ENCODE data around the gene FRMD5. TPM values are rescaled to one million over a fixed set of nuclear protein-coding genes. Genes with fewer than 3 reads are reported as not detected.

Gene FRMD5
- total RNA-seq, 1 donor from 2014 or later = 43.8 TPM

DNA sequence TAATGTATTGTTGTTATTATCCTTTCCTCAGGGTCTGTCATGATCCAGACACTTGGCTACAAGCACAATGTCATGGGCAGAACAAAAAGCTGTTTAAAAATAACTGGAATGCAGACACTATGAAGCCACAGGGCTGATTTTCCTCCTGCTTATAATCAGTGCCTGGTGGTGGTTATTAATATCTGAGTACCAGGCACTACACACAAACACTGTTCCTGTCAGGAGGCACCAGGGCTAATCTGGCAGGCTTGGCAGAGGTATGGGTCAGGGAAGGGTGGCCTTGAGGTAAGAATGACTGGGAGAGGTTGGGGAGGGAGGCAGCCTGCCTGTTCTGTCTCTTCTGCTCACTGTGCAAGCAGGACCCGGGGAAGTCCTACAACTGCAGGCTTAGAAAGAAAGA is 301.1 kb downstream of the FRMD5 start:
- Mint-ChIP-seq H3K36me3 (ENCODE audit: unreplicated experiment) (peaks cover 10% of the 10 kb centered on the region), H3K4me3 (ENCODE audit: unreplicated experiment) (no peak overlapping the region), H3K27me3 (ENCODE audit: unreplicated experiment) (peaks cover 8% of the 10 kb centered on the region), H3K4me1 (ENCODE audit: low read depth, unreplicated experiment) (no peaks in the 10 kb centered on the region), H3K27ac (ENCODE audit: unreplicated experiment) (no peak overlapping the region), H3K9me3 (ENCODE audit: unreplicated experiment) (peaks cover 9% of the 10 kb centered on the region)
- TF ChIP-seq, protein P1, sequence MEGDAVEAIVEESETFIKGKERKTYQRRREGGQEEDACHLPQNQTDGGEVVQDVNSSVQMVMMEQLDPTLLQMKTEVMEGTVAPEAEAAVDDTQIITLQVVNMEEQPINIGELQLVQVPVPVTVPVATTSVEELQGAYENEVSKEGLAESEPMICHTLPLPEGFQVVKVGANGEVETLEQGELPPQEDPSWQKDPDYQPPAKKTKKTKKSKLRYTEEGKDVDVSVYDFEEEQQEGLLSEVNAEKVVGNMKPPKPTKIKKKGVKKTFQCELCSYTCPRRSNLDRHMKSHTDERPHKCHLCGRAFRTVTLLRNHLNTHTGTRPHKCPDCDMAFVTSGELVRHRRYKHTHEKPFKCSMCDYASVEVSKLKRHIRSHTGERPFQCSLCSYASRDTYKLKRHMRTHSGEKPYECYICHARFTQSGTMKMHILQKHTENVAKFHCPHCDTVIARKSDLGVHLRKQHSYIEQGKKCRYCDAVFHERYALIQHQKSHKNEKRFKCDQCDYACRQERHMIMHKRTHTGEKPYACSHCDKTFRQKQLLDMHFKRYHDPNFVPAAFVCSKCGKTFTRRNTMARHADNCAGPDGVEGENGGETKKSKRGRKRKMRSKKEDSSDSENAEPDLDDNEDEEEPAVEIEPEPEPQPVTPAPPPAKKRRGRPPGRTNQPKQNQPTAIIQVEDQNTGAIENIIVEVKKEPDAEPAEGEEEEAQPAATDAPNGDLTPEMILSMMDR (IDR thresholded peaks at IDR 0.05; ENCODE audit: partially characterized antibody, unreplicated experiment) = no peak
- no peak for DNase-seq

DNA sequence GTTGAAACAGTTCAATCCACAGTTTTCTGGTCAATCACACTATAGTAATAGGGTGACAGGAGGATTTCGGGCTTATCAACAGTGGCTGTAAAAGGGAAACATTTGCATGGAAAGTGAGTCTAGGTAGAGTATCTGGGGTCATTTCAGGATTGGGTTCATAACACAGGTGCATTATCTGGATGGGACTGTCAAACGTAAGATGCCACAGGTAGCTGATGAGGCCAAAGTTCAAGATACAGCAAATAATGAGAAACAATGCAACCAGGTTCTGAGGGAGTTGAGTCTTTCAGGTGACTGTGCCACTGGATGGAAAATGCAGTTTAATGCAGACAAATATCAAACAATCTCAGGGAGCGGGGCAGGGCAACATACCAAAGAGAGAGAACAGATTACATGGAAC is 306.0 kb downstream of the FRMD5 start:
- Mint-ChIP-seq H3K36me3 (ENCODE audit: unreplicated experiment) (peaks cover 7% of the 10 kb centered on the region), H3K4me1 (ENCODE audit: low read depth, unreplicated experiment) (no peaks in the 10 kb centered on the region), H3K4me3 (ENCODE audit: unreplicated experiment) (no peak overlapping the region), H3K9me3 (ENCODE audit: unreplicated experiment) (peaks cover 5% of the 10 kb centered on the region), H3K27me3 (ENCODE audit: unreplicated experiment) (peaks cover 5% of the 10 kb centered on the region), H3K27ac (ENCODE audit: unreplicated experiment) (no peak overlapping the region)
- no peak for DNase-seq
- TF ChIP-seq, protein P1 (IDR thresholded peaks at IDR 0.05; ENCODE audit: partially characterized antibody, unreplicated experiment) = no peak

DNA sequence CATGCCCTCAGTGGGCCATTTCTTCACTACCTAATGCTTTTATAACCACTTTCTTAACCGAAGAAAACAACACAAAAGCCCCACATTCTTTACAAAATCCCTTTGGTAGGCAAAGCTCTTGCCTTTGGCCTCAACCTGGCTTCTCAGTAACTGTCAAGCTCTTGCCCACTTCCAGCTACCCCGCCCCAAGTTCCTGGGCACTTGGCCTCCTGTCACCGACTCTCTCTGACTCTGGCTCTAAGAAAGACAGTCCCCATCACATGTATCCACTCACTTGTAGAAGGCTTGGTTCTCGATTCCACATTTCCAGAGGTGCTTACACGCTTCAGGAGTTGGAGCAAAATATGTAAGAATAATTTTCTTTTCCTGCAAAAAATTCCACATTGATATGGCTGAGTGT is 307.2 kb downstream of the FRMD5 start:
- DNase-seq = no peak
- TF ChIP-seq, protein P1 (IDR thresholded peaks at IDR 0.05; ENCODE audit: partially characterized antibody, unreplicated experiment) = no peak
- Mint-ChIP-seq H3K27me3 (ENCODE audit: unreplicated experiment) (peaks cover 3% of the 10 kb centered on the region), H3K4me3 (ENCODE audit: unreplicated experiment) (no peak overlapping the region), H3K36me3 (ENCODE audit: unreplicated experiment) (peaks cover 7% of the 10 kb centered on the region), H3K27ac (ENCODE audit: unreplicated experiment) (no peak overlapping the region), H3K4me1 (ENCODE audit: low read depth, unreplicated experiment) (no peaks in the 10 kb centered on the region), H3K9me3 (ENCODE audit: unreplicated experiment) (peaks cover 3% of the 10 kb centered on the region)

DNA sequence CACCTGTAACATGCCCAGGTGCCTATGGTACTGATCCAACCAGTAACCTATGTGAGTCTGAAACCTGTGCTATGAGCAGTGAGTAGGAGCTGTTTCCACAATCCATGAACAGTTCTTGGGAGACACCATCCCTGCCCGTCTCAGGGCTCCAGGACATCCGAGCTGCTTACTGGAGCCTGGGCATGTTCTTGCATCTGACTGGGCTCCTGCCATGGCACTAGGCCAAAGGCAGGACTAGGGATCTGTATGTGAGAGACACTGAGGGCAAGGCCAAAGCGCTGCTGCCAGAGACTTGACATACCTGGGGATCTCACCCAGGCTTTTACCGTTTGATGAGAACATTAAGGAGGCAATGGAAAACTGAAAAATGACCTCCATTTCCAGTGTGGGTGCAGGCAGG is 308.5 kb downstream of the FRMD5 start:
- H3K27ac Mint-ChIP-seq (ENCODE audit: unreplicated experiment) = no peak overlapping the region
- peaks cover 3% of the 10 kb centered on the region for H3K9me3 Mint-ChIP-seq (ENCODE audit: unreplicated experiment)
- TF ChIP-seq, protein P1 (IDR thresholded peaks at IDR 0.05; ENCODE audit: partially characterized antibody, unreplicated experiment) = no peak
- peaks cover 3% of the 10 kb centered on the region for H3K27me3 Mint-ChIP-seq (ENCODE audit: unreplicated experiment)
- no peaks in the 10 kb centered on the region for H3K4me1 Mint-ChIP-seq (ENCODE audit: low read depth, unreplicated experiment)
- no peak for DNase-seq
- peaks cover 7% of the 10 kb centered on the region for H3K36me3 Mint-ChIP-seq (ENCODE audit: unreplicated experiment)
- no peak overlapping the region for H3K4me3 Mint-ChIP-seq (ENCODE audit: unreplicated experiment)

DNA sequence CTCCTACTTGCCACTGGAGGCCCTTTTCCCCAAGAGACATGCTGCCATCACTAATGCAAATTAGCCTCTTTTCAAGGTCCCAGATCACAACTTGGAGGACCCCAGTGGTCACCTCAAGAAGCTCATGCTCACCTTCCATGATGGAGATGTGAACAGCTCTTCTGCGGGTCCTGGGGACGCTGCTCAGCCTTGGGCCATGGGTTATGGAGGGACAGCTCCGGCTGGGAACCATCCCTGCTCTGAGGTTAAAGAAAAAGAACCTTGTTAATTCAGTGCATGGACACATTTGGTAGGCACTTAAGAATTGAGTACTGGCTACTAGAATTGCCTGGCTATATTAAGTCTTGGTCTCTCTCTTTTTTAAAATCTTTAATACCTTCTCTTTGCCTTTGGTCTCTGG is 311.5 kb downstream of the FRMD5 start:
- Mint-ChIP-seq H3K27me3 (ENCODE audit: unreplicated experiment) (no peaks in the 10 kb centered on the region), H3K4me1 (ENCODE audit: low read depth, unreplicated experiment) (no peaks in the 10 kb centered on the region), H3K4me3 (ENCODE audit: unreplicated experiment) (no peak overlapping the region), H3K27ac (ENCODE audit: unreplicated experiment) (no peak overlapping the region), H3K9me3 (ENCODE audit: unreplicated experiment) (peaks cover under 1% of the 10 kb centered on the region), H3K36me3 (ENCODE audit: unreplicated experiment) (peaks cover 7% of the 10 kb centered on the region)
- TF ChIP-seq, protein P1 (IDR thresholded peaks at IDR 0.05; ENCODE audit: partially characterized antibody, unreplicated experiment) = no peak
- DNase-seq = no peak

Data from glutamatergic neuron (in vitro differentiated cells).